ENCODE measurements around the gene MAST4. TPM values are rescaled to one million over a fixed set of nuclear protein-coding genes. Genes with fewer than 3 reads are reported as not detected.

The MAST4 gene
- total and polyA plus RNA-seq, 2 donors (not counting 1 experiment from before 2014, with no cell fraction given) = 2.5 to 57.1 TPM

DNA sequence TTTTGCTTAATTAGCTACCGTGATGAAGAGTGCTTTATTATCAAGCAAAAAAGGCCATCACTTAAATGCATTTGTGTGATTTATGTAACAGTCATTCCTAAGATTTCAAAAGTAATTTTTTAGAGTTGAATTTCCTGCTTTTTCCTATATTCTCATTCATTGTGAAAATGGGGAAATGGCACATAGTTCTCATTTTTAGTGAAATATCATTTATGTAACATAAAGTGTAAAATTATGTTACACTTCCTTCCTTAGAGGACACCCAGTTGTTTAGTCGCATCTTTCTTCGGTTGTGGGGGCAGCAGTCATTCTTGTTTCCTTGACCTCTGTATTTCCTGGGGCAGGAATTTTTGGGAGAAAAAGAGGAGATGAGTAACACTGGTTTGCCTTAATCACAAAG is 142.8 kb downstream of the MAST4 start:
- Histone ChIP-seq H3K4me1 (ENCODE audit: control insufficient read depth in 2 of 2, insufficient read depth in 2 of 2, low read length in 2 of 2) (no peaks in the 10 kb centered on the region), H2AFZ (ENCODE audit: insufficient read depth, low read depth, low read length, poor library complexity, severe bottlenecking) (no peak overlapping the region), H3K4me3 (ENCODE audit: control extremely low read depth in 1 of 5, extremely low read depth in 1 of 5, insufficient read depth in 1 of 5, low read depth in 2 of 5, low read length in 4 of 5) (no peak overlapping the region), H3K27me3 (replicated peaks in 1 of 4; ENCODE audit: control extremely low read depth in 1 of 4, control insufficient read depth in 3 of 4, insufficient read depth in 4 of 4, low read length in 3 of 4) (no peaks in the 10 kb centered on the region), H4K20me1 (ENCODE audit: control insufficient read depth, insufficient read depth, low read length, poor library complexity, severe bottlenecking) (no peaks in the 10 kb centered on the region), H3K79me2 (ENCODE audit: control insufficient read depth, insufficient read depth, low read length) (no peaks in the 10 kb centered on the region), H3K27ac (ENCODE audit: low read length in 2 of 2) (no peak overlapping the region), H3K9ac (ENCODE audit: low read length) (no peak overlapping the region), H3K4me2 (replicated peaks; ENCODE audit: low read depth, low read length, poor library complexity, severe bottlenecking) (no peak overlapping the region), H3K36me3 (replicated peaks in 1 of 2; ENCODE audit: control extremely low read depth in 1 of 2, control insufficient read depth in 1 of 2, extremely low read depth in 1 of 2, insufficient read depth in 2 of 2, low read length in 1 of 2) (no peaks in the 10 kb centered on the region), H3K9me3 (ENCODE audit: control extremely low read depth in 1 of 3, control insufficient read depth in 2 of 3, insufficient read depth in 1 of 3, low read length in 2 of 3) (no peaks in the 10 kb centered on the region)
- H3K4me1 Mint-ChIP-seq = no peaks in the 10 kb centered on the region
- WGBS (ENCODE audit: insufficient coverage) = 50% methylated on average over 2 of the region's 3 CpGs
- CTCF ChIA-PET = interaction anchor here (0.9 kb wide), 1 partner anchor 18 kb away, joined by 4 read pairs; no protein-coding TSS in a partner anchor
- H3K27me3 Mint-ChIP-seq = no peaks in the 10 kb centered on the region
- H3K4me3 Mint-ChIP-seq = no peak overlapping the region
- intact Hi-C loops (cut with micrococcal nuclease) = no loop called here
- no peak for DNase-seq
- no peak for ATAC-seq (ENCODE audit: low read depth)
- no peak overlapping the region for H3K27ac Mint-ChIP-seq
- no peaks in the 10 kb centered on the region for H3K9me3 Mint-ChIP-seq (ENCODE audit: insufficient read depth)
- TF ChIP-seq, protein P1, sequence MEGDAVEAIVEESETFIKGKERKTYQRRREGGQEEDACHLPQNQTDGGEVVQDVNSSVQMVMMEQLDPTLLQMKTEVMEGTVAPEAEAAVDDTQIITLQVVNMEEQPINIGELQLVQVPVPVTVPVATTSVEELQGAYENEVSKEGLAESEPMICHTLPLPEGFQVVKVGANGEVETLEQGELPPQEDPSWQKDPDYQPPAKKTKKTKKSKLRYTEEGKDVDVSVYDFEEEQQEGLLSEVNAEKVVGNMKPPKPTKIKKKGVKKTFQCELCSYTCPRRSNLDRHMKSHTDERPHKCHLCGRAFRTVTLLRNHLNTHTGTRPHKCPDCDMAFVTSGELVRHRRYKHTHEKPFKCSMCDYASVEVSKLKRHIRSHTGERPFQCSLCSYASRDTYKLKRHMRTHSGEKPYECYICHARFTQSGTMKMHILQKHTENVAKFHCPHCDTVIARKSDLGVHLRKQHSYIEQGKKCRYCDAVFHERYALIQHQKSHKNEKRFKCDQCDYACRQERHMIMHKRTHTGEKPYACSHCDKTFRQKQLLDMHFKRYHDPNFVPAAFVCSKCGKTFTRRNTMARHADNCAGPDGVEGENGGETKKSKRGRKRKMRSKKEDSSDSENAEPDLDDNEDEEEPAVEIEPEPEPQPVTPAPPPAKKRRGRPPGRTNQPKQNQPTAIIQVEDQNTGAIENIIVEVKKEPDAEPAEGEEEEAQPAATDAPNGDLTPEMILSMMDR (IDR thresholded peaks at IDR 0.05) = no peak
- TF ChIP-seq EZH2 (IDR thresholded peaks at IDR 0.05; ENCODE audit: borderline replicate concordance, insufficient read depth, low read depth, low read length, poor library complexity, severe bottlenecking) = no peak
- POLR2A ChIA-PET = no interaction called here

DNA sequence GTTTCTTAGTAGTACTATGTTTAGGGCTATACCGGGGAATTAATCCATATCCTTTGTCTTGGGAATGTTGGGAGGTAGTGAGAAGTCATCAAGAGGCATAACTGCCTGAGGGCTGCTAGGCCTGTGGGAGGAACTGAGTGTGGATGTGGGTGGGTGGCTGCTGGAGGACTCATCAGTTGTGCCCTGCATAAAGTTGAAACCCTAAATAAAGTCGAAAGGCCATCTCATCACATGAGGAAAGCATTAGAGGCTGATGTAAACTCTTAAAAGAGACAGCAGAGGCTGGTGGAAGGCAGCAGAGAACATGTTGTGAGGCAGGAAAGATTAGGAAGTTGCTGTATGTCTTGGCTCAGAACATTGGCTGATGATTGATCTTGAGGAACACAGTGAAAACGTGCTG is 143.8 kb downstream of the MAST4 start:
- H3K4me1 ChIP-seq (ENCODE audit: control insufficient read depth in 2 of 2, insufficient read depth in 2 of 2, low read length in 2 of 2) = no peaks in the 10 kb centered on the region
- no peak for DNase-seq
- ATAC-seq (ENCODE audit: low read depth) = no peak
- H3K27me3 ChIP-seq (replicated peaks in 1 of 4; ENCODE audit: control extremely low read depth in 1 of 4, control insufficient read depth in 3 of 4, insufficient read depth in 4 of 4, low read length in 3 of 4) = no peaks in the 10 kb centered on the region
- no peak overlapping the region for H3K4me3 ChIP-seq (ENCODE audit: control extremely low read depth in 1 of 5, extremely low read depth in 1 of 5, insufficient read depth in 1 of 5, low read depth in 2 of 5, low read length in 4 of 5)
- no peaks in the 10 kb centered on the region for H4K20me1 ChIP-seq (ENCODE audit: control insufficient read depth, insufficient read depth, low read length, poor library complexity, severe bottlenecking)
- no peaks in the 10 kb centered on the region for H3K36me3 ChIP-seq (replicated peaks in 1 of 2; ENCODE audit: control extremely low read depth in 1 of 2, control insufficient read depth in 1 of 2, extremely low read depth in 1 of 2, insufficient read depth in 2 of 2, low read length in 1 of 2)
- H3K9me3 Mint-ChIP-seq (ENCODE audit: insufficient read depth) = no peaks in the 10 kb centered on the region
- ChIA-PET CTCF (interaction anchor here (0.6 kb wide), 1 partner anchor 11 kb away, joined by 3 read pairs; no protein-coding TSS in a partner anchor), POLR2A (no interaction called here)
- H3K27ac Mint-ChIP-seq = no peak overlapping the region
- H3K9me3 ChIP-seq (ENCODE audit: control extremely low read depth in 1 of 3, control insufficient read depth in 2 of 3, insufficient read depth in 1 of 3, low read length in 2 of 3) = no peaks in the 10 kb centered on the region
- no peak overlapping the region for H2AFZ ChIP-seq (ENCODE audit: insufficient read depth, low read depth, low read length, poor library complexity, severe bottlenecking)
- H3K4me2 ChIP-seq (replicated peaks; ENCODE audit: low read depth, low read length, poor library complexity, severe bottlenecking) = no peak overlapping the region
- H3K79me2 ChIP-seq (ENCODE audit: control insufficient read depth, insufficient read depth, low read length) = no peaks in the 10 kb centered on the region
- H3K4me1 Mint-ChIP-seq = no peaks in the 10 kb centered on the region
- TF ChIP-seq EZH2 (IDR thresholded peaks at IDR 0.05; ENCODE audit: borderline replicate concordance, insufficient read depth, low read depth, low read length, poor library complexity, severe bottlenecking) = no peak
- TF ChIP-seq, protein P1 (IDR thresholded peaks at IDR 0.05) = no peak
- no peak overlapping the region for H3K4me3 Mint-ChIP-seq
- H3K27ac ChIP-seq (ENCODE audit: low read length in 2 of 2) = no peak overlapping the region
- no peak overlapping the region for H3K9ac ChIP-seq (ENCODE audit: low read length)
- intact Hi-C loops (cut with micrococcal nuclease) = no loop called here
- WGBS (ENCODE audit: insufficient coverage) = 97% methylated on average over 2 of the region's 3 CpGs
- no peaks in the 10 kb centered on the region for H3K27me3 Mint-ChIP-seq

Measured in B cell (primary cell).